ENCODE data around the gene GAS6. TPM values are rescaled to one million over a fixed set of nuclear protein-coding genes. Genes with fewer than 3 reads are reported as not detected.
A peak's percentile ranks its signal among the peaks of the same experiment; 100 is the strongest.

The GAS6 gene
- total RNA-seq, 4 donors from 2014 or later: 317 to 697 (median 547) TPM

GRCh38 chr13:113850722-113851479, 13.0 kb downstream of the GAS6 start:
- H3K27me3 ChIP-seq: no peaks in the 10 kb centered on the region
- peaks cover 0 to 8% (median 0%) of the 10 kb centered on the region in 3 donors for H3K36me3 ChIP-seq
- DNase-seq (ENCODE audit: low spot score in 2 of 2): no peak
- TF ChIP-seq EP300 (IDR thresholded peaks at IDR 0.05) (no peak), POLR2A (IDR thresholded peaks at IDR 0.05) (no peak), CTCF (IDR thresholded peaks at IDR 0.05) (no peak)
- peaks cover 0 to 71% (median 31%) of the 10 kb centered on the region in 4 donors for H3K4me1 ChIP-seq
- WGBS, 2 donors: 96% methylated on average over 3 of the region's 3 CpGs
- no peak overlapping the region for H3K27ac ChIP-seq
- no peaks in the 10 kb centered on the region for H3K9me3 ChIP-seq
- H3K4me3 ChIP-seq: no peak overlapping the region

DNA sequence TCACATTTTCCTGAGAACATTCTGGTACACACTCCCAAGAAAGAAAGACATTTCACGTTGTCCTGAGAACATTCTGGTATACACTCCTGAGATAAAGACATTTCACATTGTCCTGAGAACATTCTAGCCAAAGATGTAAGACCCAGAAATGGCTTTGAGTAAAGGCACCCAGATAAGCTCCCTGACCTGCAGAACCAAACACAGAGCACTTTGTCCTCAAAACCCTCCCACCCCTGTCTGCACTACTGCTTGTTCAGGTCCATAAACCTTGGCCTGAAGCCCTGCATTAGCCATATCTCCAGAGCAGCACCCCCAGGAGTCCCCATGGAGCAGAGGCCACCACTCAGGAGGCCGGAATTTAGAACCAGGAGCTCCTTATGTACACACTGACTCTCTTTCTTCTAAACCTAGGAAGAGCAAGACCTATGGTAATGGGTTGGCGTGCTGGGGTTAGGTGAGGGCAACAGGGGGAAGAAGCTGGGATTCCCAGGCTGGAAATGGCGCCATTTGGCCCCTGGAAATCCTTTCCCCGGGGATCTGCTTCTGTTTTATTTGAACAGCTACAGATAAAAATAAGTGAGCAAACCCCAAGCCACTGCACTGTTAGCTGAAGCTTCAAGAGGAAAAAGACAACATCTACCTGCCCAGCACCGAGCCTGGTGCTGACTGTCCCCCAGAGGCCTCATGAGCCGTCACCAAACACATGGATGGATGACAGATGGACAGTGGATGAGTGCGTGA, 13.7 kb downstream of the GAS6 start:
- no peak overlapping the region for H3K4me3 ChIP-seq
- H3K27me3 ChIP-seq: no peaks in the 10 kb centered on the region
- H3K27ac ChIP-seq: no peak overlapping the region
- H3K4me1 ChIP-seq: peaks cover 0 to 71% (median 31%) of the 10 kb centered on the region in 4 donors
- TF ChIP-seq CTCF (IDR thresholded peaks at IDR 0.05) (no peak), EP300 (IDR thresholded peaks at IDR 0.05) (no peak), POLR2A (IDR thresholded peaks at IDR 0.05) (no peak)
- DNase-seq (ENCODE audit: low spot score in 2 of 2): no peak
- H3K9me3 ChIP-seq: no peaks in the 10 kb centered on the region
- WGBS, 2 donors: 92 to 93% methylated on average over 8 of the region's 8 CpGs
- peaks cover 0 to 8% (median 0%) of the 10 kb centered on the region in 3 donors for H3K36me3 ChIP-seq

GRCh38 chr13:113849546-113849945, 14.3 kb downstream of the GAS6 start:
- TF ChIP-seq POLR2A (IDR thresholded peaks at IDR 0.05): no peak
- no peak for TF ChIP-seq EP300 (IDR thresholded peaks at IDR 0.05)
- TF ChIP-seq CTCF (IDR thresholded peaks at IDR 0.05): no peak
- no peaks in the 10 kb centered on the region for H3K9me3 ChIP-seq
- peaks cover 0 to 70% (median 27%) of the 10 kb centered on the region in 4 donors for H3K4me1 ChIP-seq
- H3K27me3 ChIP-seq: no peaks in the 10 kb centered on the region
- no peak overlapping the region for H3K27ac ChIP-seq
- WGBS, 2 donors: 93 to 94% methylated on average over 3 of the region's 3 CpGs
- peaks cover 0 to 13% (median 0%) of the 10 kb centered on the region in 3 donors for H3K36me3 ChIP-seq
- H3K4me3 ChIP-seq: no peak overlapping the region
- no peak for DNase-seq (ENCODE audit: low spot score in 2 of 2)

DNA sequence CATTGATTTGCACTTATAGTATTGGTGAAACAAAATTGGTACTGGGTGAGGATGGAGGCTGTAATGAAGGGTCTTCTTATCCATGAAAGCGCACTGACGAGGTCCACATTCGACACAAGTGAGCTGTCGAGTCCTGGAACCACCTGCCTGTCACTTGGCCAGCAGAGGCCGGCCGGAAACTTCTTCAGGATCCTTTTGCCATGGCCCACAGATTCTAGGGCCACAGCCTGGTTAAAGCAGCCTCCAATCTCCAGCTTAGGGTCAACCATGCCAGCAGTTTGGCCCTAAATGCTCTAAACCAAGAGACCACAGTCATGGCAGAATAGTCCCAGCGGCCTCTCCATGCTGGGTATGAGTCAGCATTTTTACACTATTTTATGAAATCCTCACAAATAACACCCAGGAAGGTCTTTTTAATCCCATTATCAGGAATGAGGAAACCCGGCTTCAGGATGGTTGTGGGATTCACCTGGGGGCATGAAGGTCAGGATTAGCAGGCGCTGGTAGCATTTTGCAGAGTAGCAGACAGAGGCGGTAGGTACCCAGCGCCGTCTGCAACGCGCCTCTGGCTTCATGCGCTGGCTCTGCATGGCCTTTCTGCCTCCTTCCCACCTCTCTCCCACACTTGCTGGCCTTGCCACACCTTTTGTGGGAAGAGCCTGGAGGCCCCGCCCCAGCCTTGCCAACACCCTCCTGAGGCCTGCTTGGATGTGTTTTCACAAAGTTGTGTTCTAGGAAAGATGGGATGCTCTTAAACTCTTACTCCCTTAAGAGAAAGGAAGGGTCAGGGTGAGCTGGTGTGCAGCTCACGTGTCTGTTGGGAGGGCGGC, 15.2 kb downstream of the GAS6 start:
- Histone ChIP-seq H3K27ac (no peak overlapping the region), H3K27me3 (no peaks in the 10 kb centered on the region), H3K9me3 (no peaks in the 10 kb centered on the region), H3K4me3 (no peak overlapping the region), H3K4me1 (peaks cover 0 to 70% (median 18%) of the 10 kb centered on the region in 4 donors), H3K36me3 (peaks cover 0 to 22% (median 0%) of the 10 kb centered on the region in 3 donors)
- DNase-seq (ENCODE audit: low spot score in 2 of 2): no peak
- no peak for TF ChIP-seq POLR2A (IDR thresholded peaks at IDR 0.05)
- peak in 1 of 2 donors; percentile 24 for TF ChIP-seq EP300 (IDR thresholded peaks at IDR 0.05)
- 82 to 88% methylated on average over 18 of the region's 18 CpGs for WGBS, 2 donors

- H3K4me1 ChIP-seq: peaks cover 0 to 70% (median 12%) of the 10 kb centered on the region in 4 donors
- TF ChIP-seq POLR2A (IDR thresholded peaks at IDR 0.05) (no peak), CTCF (IDR thresholded peaks at IDR 0.05) (no peak), EP300 (IDR thresholded peaks at IDR 0.05) (no peak)
- DNase-seq (ENCODE audit: low spot score in 2 of 2): no peak
- WGBS, 2 donors: 67 to 73% methylated on average over 8 of the region's 8 CpGs
- H3K36me3 ChIP-seq: peaks cover 0 to 28% (median 0%) of the 10 kb centered on the region in 3 donors
- H3K27ac ChIP-seq: no peak overlapping the region
- no peak overlapping the region for H3K4me3 ChIP-seq
- no peaks in the 10 kb centered on the region for H3K27me3 ChIP-seq
- no peaks in the 10 kb centered on the region for H3K9me3 ChIP-seq
Observed at GRCh38 chr13:113848020-113848419, 15.9 kb downstream of the GAS6 start.
